ENCODE measurements around the gene PINLYP.
A peak's percentile ranks its signal among the peaks of the same experiment; 100 is the strongest.

The PINLYP gene

DNA sequence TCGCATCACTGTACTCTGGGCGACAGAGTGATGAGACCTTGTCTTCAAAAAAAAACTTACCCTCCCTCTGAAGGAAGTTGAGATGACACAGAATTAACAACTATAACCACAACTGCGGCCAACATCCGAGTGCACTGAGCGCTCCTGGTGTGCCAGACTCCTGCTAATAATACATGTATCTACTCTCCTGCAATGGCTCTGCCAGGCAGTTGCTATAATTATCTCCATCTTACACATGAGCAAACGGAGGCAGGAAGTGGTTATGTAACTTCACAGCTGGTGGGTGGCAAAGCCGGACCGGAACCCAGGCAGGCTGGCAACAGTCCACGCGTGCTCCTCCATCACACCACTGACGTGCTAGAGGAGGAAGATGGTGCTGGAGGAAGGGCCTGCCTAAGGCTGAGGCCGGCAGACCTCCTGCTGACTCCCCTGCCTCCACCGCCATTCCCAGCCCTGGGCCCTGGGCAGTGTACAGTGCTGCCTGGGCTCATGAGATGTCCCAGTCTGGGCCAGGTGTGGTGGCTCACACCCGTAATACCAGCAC, 12.8 kb upstream of the PINLYP start:
- WGBS (ENCODE audit: extremely low coverage, insufficient coverage, insufficient read length): no CpG with 5 or more reads among the region's 14 CpGs
- no peak overlapping the region for H4K8ac ChIP-seq (ENCODE audit: low read depth, low read length)
- H3K18ac ChIP-seq (ENCODE audit: low read length): no peak overlapping the region
- no peak overlapping the region for H3K4me3 ChIP-seq (ENCODE audit: low read depth, low read length)
- no peak overlapping the region for H3K27ac ChIP-seq (ENCODE audit: low read depth, low read length)
- H3K9ac ChIP-seq (ENCODE audit: low read length): no peak overlapping the region
- H2BK5ac ChIP-seq (ENCODE audit: low read depth, low read length, poor library complexity): no peak overlapping the region
- no peak overlapping the region for H2AFZ ChIP-seq (ENCODE audit: insufficient read depth, low read length, poor library complexity)
- H2BK12ac ChIP-seq (ENCODE audit: low read length): no peak overlapping the region
- H3K4me2 ChIP-seq (ENCODE audit: low read length): no peak overlapping the region
- H3K36me3 ChIP-seq (ENCODE audit: control insufficient read depth in 1 of 2, insufficient read depth in 2 of 2, low read length in 2 of 2): peaks cover 25 to 32% of the 10 kb centered on the region in 2 experiments
- no peak overlapping the region for H2BK120ac ChIP-seq (ENCODE audit: insufficient read depth, low read length, poor library complexity)
- H3K79me1 ChIP-seq (ENCODE audit: low read length): no peaks in the 10 kb centered on the region
- no peak overlapping the region for H4K12ac ChIP-seq (ENCODE audit: low read depth, low read length)
- H3K79me2 ChIP-seq (ENCODE audit: control insufficient read depth, insufficient read depth, low read length, poor library complexity): no peaks in the 10 kb centered on the region
- no peaks in the 10 kb centered on the region for H3K4me1 ChIP-seq (ENCODE audit: control insufficient read depth in 1 of 2, insufficient read depth in 2 of 2, low read length in 2 of 2)
- no peaks in the 10 kb centered on the region for H3K9me3 ChIP-seq (ENCODE audit: insufficient read depth, low read depth, low read length)
- DNase-seq: peak; percentile 44 to 54
- no peak overlapping the region for H3K4ac ChIP-seq (ENCODE audit: low read depth, low read length)
- H3K27me3 ChIP-seq (ENCODE audit: insufficient read depth, low read length): no peaks in the 10 kb centered on the region
- H4K91ac ChIP-seq (ENCODE audit: low read depth, low read length): no peak overlapping the region
- H3K14ac ChIP-seq (ENCODE audit: low read length): no peak overlapping the region
- no peak overlapping the region for H3K23ac ChIP-seq (ENCODE audit: low read length)
- no peak overlapping the region for H2AK5ac ChIP-seq (ENCODE audit: low read length)

- Histone ChIP-seq H4K12ac (ENCODE audit: low read depth, low read length) (no peak overlapping the region), H2AFZ (ENCODE audit: insufficient read depth, low read length, poor library complexity) (no peak overlapping the region), H2BK120ac (ENCODE audit: insufficient read depth, low read length, poor library complexity) (no peak overlapping the region), H3K4me1 (ENCODE audit: control insufficient read depth in 1 of 2, insufficient read depth in 2 of 2, low read length in 2 of 2) (no peaks in the 10 kb centered on the region), H3K4me2 (ENCODE audit: low read length) (no peak overlapping the region), H3K14ac (ENCODE audit: low read length) (no peak overlapping the region), H3K4me3 (ENCODE audit: low read depth, low read length) (no peak overlapping the region), H3K4ac (ENCODE audit: low read depth, low read length) (no peak overlapping the region), H3K36me3 (ENCODE audit: control insufficient read depth in 1 of 2, insufficient read depth in 2 of 2, low read length in 2 of 2) (peaks cover 22 to 30% of the 10 kb centered on the region in 2 experiments), H3K27me3 (ENCODE audit: insufficient read depth, low read length) (no peaks in the 10 kb centered on the region), H3K79me2 (ENCODE audit: control insufficient read depth, insufficient read depth, low read length, poor library complexity) (no peaks in the 10 kb centered on the region), H2BK12ac (ENCODE audit: low read length) (no peak overlapping the region), H3K23ac (ENCODE audit: low read length) (no peak overlapping the region), H4K91ac (ENCODE audit: low read depth, low read length) (no peak overlapping the region), H2BK5ac (ENCODE audit: low read depth, low read length, poor library complexity) (no peak overlapping the region), H4K8ac (ENCODE audit: low read depth, low read length) (no peak overlapping the region), H2AK5ac (ENCODE audit: low read length) (no peak overlapping the region), H3K79me1 (ENCODE audit: low read length) (no peaks in the 10 kb centered on the region), H3K27ac (ENCODE audit: low read depth, low read length) (no peak overlapping the region), H3K18ac (ENCODE audit: low read length) (no peak overlapping the region), H3K9ac (ENCODE audit: low read length) (no peak overlapping the region), H3K9me3 (ENCODE audit: insufficient read depth, low read depth, low read length) (no peaks in the 10 kb centered on the region)
- WGBS (ENCODE audit: extremely low coverage, insufficient coverage, insufficient read length): no CpG with 5 or more reads among the region's 10 CpGs
- DNase-seq: no peak
Measured at GRCh38 chr19:43563816-43564457, 11.7 kb upstream of the PINLYP start.

DNA sequence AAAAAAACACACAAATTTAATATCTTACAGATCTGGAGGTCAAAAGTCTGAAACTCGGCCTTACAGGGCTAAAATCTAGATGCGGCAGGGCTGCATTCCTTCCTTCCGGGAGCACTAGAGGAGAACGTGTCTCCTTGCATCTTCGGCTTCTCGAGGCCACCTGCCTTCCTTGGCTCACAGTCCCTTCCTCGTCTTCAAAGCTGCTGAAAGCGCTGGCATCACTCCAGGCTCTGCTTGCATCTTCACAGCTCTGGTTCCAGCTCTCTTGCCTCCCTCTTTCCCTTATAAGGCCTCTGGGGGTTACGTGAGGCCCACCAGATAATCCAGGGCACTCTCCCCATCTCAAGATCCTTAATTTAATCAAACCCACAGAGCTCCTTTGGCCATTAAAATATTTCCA, 10.8 kb upstream of the PINLYP start:
- H3K27me3 ChIP-seq (ENCODE audit: insufficient read depth, low read length): no peaks in the 10 kb centered on the region
- peaks cover 21 to 30% of the 10 kb centered on the region in 2 experiments for H3K36me3 ChIP-seq (ENCODE audit: control insufficient read depth in 1 of 2, insufficient read depth in 2 of 2, low read length in 2 of 2)
- H3K9me3 ChIP-seq (ENCODE audit: insufficient read depth, low read depth, low read length): no peaks in the 10 kb centered on the region
- H3K4me3 ChIP-seq (ENCODE audit: low read depth, low read length): no peak overlapping the region
- no peak overlapping the region for H3K14ac ChIP-seq (ENCODE audit: low read length)
- H3K23ac ChIP-seq (ENCODE audit: low read length): no peak overlapping the region
- H2BK5ac ChIP-seq (ENCODE audit: low read depth, low read length, poor library complexity): no peak overlapping the region
- H3K79me2 ChIP-seq (ENCODE audit: control insufficient read depth, insufficient read depth, low read length, poor library complexity): no peaks in the 10 kb centered on the region
- no peak overlapping the region for H3K27ac ChIP-seq (ENCODE audit: low read depth, low read length)
- H3K9ac ChIP-seq (ENCODE audit: low read length): no peak overlapping the region
- H2AK5ac ChIP-seq (ENCODE audit: low read length): no peak overlapping the region
- H4K8ac ChIP-seq (ENCODE audit: low read depth, low read length): no peak overlapping the region
- H2BK120ac ChIP-seq (ENCODE audit: insufficient read depth, low read length, poor library complexity): no peak overlapping the region
- no peak overlapping the region for H2BK12ac ChIP-seq (ENCODE audit: low read length)
- no peak overlapping the region for H4K12ac ChIP-seq (ENCODE audit: low read depth, low read length)
- DNase-seq: peak in 1 of 2 donors; percentile 34
- H2AFZ ChIP-seq (ENCODE audit: insufficient read depth, low read length, poor library complexity): no peak overlapping the region
- H3K79me1 ChIP-seq (ENCODE audit: low read length): no peaks in the 10 kb centered on the region
- H3K18ac ChIP-seq (ENCODE audit: low read length): no peak overlapping the region
- H3K4ac ChIP-seq (ENCODE audit: low read depth, low read length): no peak overlapping the region
- no peak overlapping the region for H4K91ac ChIP-seq (ENCODE audit: low read depth, low read length)
- no peak overlapping the region for H3K4me2 ChIP-seq (ENCODE audit: low read length)
- WGBS (ENCODE audit: extremely low coverage, insufficient coverage, insufficient read length): no CpG with 5 or more reads among the region's 9 CpGs
- H3K4me1 ChIP-seq (ENCODE audit: control insufficient read depth in 1 of 2, insufficient read depth in 2 of 2, low read length in 2 of 2): no peaks in the 10 kb centered on the region

GRCh38 chr19:43569657-43570056, 5.9 kb upstream of the PINLYP start:
- H3K14ac ChIP-seq (ENCODE audit: low read length): no peak overlapping the region
- no peak overlapping the region for H2BK5ac ChIP-seq (ENCODE audit: low read depth, low read length, poor library complexity)
- no peaks in the 10 kb centered on the region for H3K79me1 ChIP-seq (ENCODE audit: low read length)
- no peak overlapping the region for H4K8ac ChIP-seq (ENCODE audit: low read depth, low read length)
- H3K36me3 ChIP-seq (ENCODE audit: control insufficient read depth in 1 of 2, insufficient read depth in 2 of 2, low read length in 2 of 2): peaks cover 2 to 9% of the 10 kb centered on the region in 2 experiments
- WGBS (ENCODE audit: extremely low coverage, insufficient coverage, insufficient read length): no CpG with 5 or more reads among the region's 5 CpGs
- H3K18ac ChIP-seq (ENCODE audit: low read length): no peak overlapping the region
- DNase-seq: no peak
- H3K4me1 ChIP-seq (ENCODE audit: control insufficient read depth in 1 of 2, insufficient read depth in 2 of 2, low read length in 2 of 2): peaks cover 0 to 4% of the 10 kb centered on the region in 2 experiments
- H3K4ac ChIP-seq (ENCODE audit: low read depth, low read length): no peak overlapping the region
- H3K4me3 ChIP-seq (ENCODE audit: low read depth, low read length): no peak overlapping the region
- no peak overlapping the region for H2AK5ac ChIP-seq (ENCODE audit: low read length)
- no peak overlapping the region for H3K23ac ChIP-seq (ENCODE audit: low read length)
- no peak overlapping the region for H2AFZ ChIP-seq (ENCODE audit: insufficient read depth, low read length, poor library complexity)
- no peak overlapping the region for H3K4me2 ChIP-seq (ENCODE audit: low read length)
- H3K27ac ChIP-seq (ENCODE audit: low read depth, low read length): no peak overlapping the region
- H4K91ac ChIP-seq (ENCODE audit: low read depth, low read length): no peak overlapping the region
- H3K79me2 ChIP-seq (ENCODE audit: control insufficient read depth, insufficient read depth, low read length, poor library complexity): no peaks in the 10 kb centered on the region
- H3K9me3 ChIP-seq (ENCODE audit: insufficient read depth, low read depth, low read length): no peaks in the 10 kb centered on the region
- H4K12ac ChIP-seq (ENCODE audit: low read depth, low read length): no peak overlapping the region
- no peak overlapping the region for H3K9ac ChIP-seq (ENCODE audit: low read length)
- H2BK12ac ChIP-seq (ENCODE audit: low read length): no peak overlapping the region
- no peak overlapping the region for H2BK120ac ChIP-seq (ENCODE audit: insufficient read depth, low read length, poor library complexity)
- H3K27me3 ChIP-seq (ENCODE audit: insufficient read depth, low read length): no peaks in the 10 kb centered on the region

All from trophoblast cell (in vitro differentiated cells and primary cell).